Measurements from ENCODE around the gene CHD1L.

Gene CHD1L

GRCh38 chr1:147273409-147274336, 31.2 kb downstream of the CHD1L start:
- H3K27me3 ChIP-seq (ENCODE audit: control insufficient read depth, low read length), result no peaks in the 10 kb centered on the region
- H3K9me2 ChIP-seq (replicated peaks; ENCODE audit: control insufficient read depth, low read length), result no peaks in the 10 kb centered on the region
- H3K36me3 ChIP-seq (ENCODE audit: control insufficient read depth, low read length), result peaks cover 69% of the 10 kb centered on the region
- H3F3A ChIP-seq (ENCODE audit: control insufficient read depth, insufficient read depth), result peaks cover 3% of the 10 kb centered on the region; the same call in 1 of the 2 replicates
- H3K9me3 ChIP-seq (ENCODE audit: control insufficient read depth, insufficient read depth, low read length), result no peaks in the 10 kb centered on the region
- TF ChIP-seq EZH2phosphoT487 (IDR thresholded peaks at IDR 0.05; ENCODE audit: borderline replicate concordance, low read length), result no peak
- peak; percentile 72 for TF ChIP-seq CTCF (IDR thresholded peaks at IDR 0.05; ENCODE audit: low read depth, low read length, poor library complexity, severe bottlenecking)
- no peaks in the 10 kb centered on the region for H3K79me2 ChIP-seq (ENCODE audit: control insufficient read depth, low read length)
- no peak overlapping the region for H3K4me2 ChIP-seq (ENCODE audit: low read length)
- no peak overlapping the region for H3K4me3 ChIP-seq (ENCODE audit: low read length)
- no peaks in the 10 kb centered on the region for H3K4me1 ChIP-seq (ENCODE audit: control insufficient read depth, low read length)
- no peak overlapping the region for H3K27ac ChIP-seq (ENCODE audit: low read depth, low read length)
- no peaks in the 10 kb centered on the region for H4K20me1 ChIP-seq (ENCODE audit: control insufficient read depth, insufficient read depth, low read depth, low read length)

- peaks cover 89% of the 10 kb centered on the region for H3K36me3 ChIP-seq (ENCODE audit: control insufficient read depth, low read length)
- no peaks in the 10 kb centered on the region for H3K4me1 ChIP-seq (ENCODE audit: control insufficient read depth, low read length)
- no peaks in the 10 kb centered on the region for H4K20me1 ChIP-seq (ENCODE audit: control insufficient read depth, insufficient read depth, low read depth, low read length)
- H3K9me2 ChIP-seq (replicated peaks; ENCODE audit: control insufficient read depth, low read length), result no peaks in the 10 kb centered on the region
- no peak overlapping the region for H3K4me2 ChIP-seq (ENCODE audit: low read length)
- no peaks in the 10 kb centered on the region for H3K79me2 ChIP-seq (ENCODE audit: control insufficient read depth, low read length)
- no peaks in the 10 kb centered on the region for H3F3A ChIP-seq (ENCODE audit: control insufficient read depth, insufficient read depth)
- no peaks in the 10 kb centered on the region for H3K9me3 ChIP-seq (ENCODE audit: control insufficient read depth, insufficient read depth, low read length)
- H3K27ac ChIP-seq (ENCODE audit: low read depth, low read length), result no peak overlapping the region
- no peaks in the 10 kb centered on the region for H3K27me3 ChIP-seq (ENCODE audit: control insufficient read depth, low read length)
- no peak overlapping the region for H3K4me3 ChIP-seq (ENCODE audit: low read length)
- TF ChIP-seq EZH2phosphoT487 (IDR thresholded peaks at IDR 0.05; ENCODE audit: borderline replicate concordance, low read length), result no peak
- no peak for TF ChIP-seq CTCF (IDR thresholded peaks at IDR 0.05; ENCODE audit: low read depth, low read length, poor library complexity, severe bottlenecking)
These were observed 39.5 kb downstream of the CHD1L start for GRCh38 chr1:147281950-147282349.

- Histone ChIP-seq H3K79me2 (ENCODE audit: control insufficient read depth, low read length) (no peaks in the 10 kb centered on the region), H3K27me3 (ENCODE audit: control insufficient read depth, low read length) (no peaks in the 10 kb centered on the region), H3K9me2 (replicated peaks; ENCODE audit: control insufficient read depth, low read length) (no peaks in the 10 kb centered on the region), H3K9me3 (ENCODE audit: control insufficient read depth, insufficient read depth, low read length) (no peaks in the 10 kb centered on the region), H3K27ac (ENCODE audit: low read depth, low read length) (no peak overlapping the region), H4K20me1 (ENCODE audit: control insufficient read depth, insufficient read depth, low read depth, low read length) (no peaks in the 10 kb centered on the region), H3F3A (ENCODE audit: control insufficient read depth, insufficient read depth) (no peaks in the 10 kb centered on the region), H3K4me1 (ENCODE audit: control insufficient read depth, low read length) (no peaks in the 10 kb centered on the region), H3K4me2 (ENCODE audit: low read length) (no peak overlapping the region), H3K4me3 (ENCODE audit: low read length) (no peak overlapping the region), H3K36me3 (ENCODE audit: control insufficient read depth, low read length) (peaks cover 90% of the 10 kb centered on the region)
- TF ChIP-seq CTCF (IDR thresholded peaks at IDR 0.05; ENCODE audit: low read depth, low read length, poor library complexity, severe bottlenecking) (no peak), EZH2phosphoT487 (IDR thresholded peaks at IDR 0.05; ENCODE audit: borderline replicate concordance, low read length) (no peak)
These were observed 40.5 kb downstream of the CHD1L start for GRCh38 chr1:147283011-147283410.

Data from DOHH2 (cell line).